Measurements from ENCODE around the gene HTRA3. TPM values are rescaled to one million over a fixed set of nuclear protein-coding genes. Genes with fewer than 3 reads are reported as not detected.

Gene HTRA3
- total RNA-seq, 2 donors from 2014 or later = 52.6 to 55.5 TPM

GRCh38 chr4:8250637-8251036 is 18.9 kb upstream of the HTRA3 start:
- H3K27ac ChIP-seq = no peak overlapping the region
- H3K36me3 ChIP-seq = no peaks in the 10 kb centered on the region
- DNase-seq (ENCODE audit: low spot score) (no peak), ATAC-seq (ENCODE audit: insufficient number of reproducible peaks, low FRiP score, low read depth) (no peak)
- H3K27me3 ChIP-seq (replicated peaks; ENCODE audit: insufficient read depth) = no peaks in the 10 kb centered on the region
- no peaks in the 10 kb centered on the region for H3K9me3 ChIP-seq
- no peak for TF ChIP-seq CTCF (IDR thresholded peaks at IDR 0.05)
- H3K4me3 ChIP-seq = no peak overlapping the region
- H3K4me1 ChIP-seq (ENCODE audit: control insufficient read depth in 1 of 2, low read depth in 2 of 2) = no peaks in the 10 kb centered on the region

- H3K27ac ChIP-seq = no peak overlapping the region
- DNase-seq (ENCODE audit: low spot score) = no peak
- H3K4me3 ChIP-seq = no peak overlapping the region
- no peaks in the 10 kb centered on the region for H3K9me3 ChIP-seq
- H3K4me1 ChIP-seq (ENCODE audit: control insufficient read depth in 1 of 2, low read depth in 2 of 2) = no peaks in the 10 kb centered on the region
- no peaks in the 10 kb centered on the region for H3K36me3 ChIP-seq
- ATAC-seq (ENCODE audit: insufficient number of reproducible peaks, low FRiP score, low read depth) = no peak
- H3K27me3 ChIP-seq (replicated peaks; ENCODE audit: insufficient read depth) = no peaks in the 10 kb centered on the region
- no peak for TF ChIP-seq CTCF (IDR thresholded peaks at IDR 0.05)
These were observed 18.3 kb upstream of the HTRA3 start for GRCh38 chr4:8251110-8251883.

GRCh38 chr4:8252301-8253173 is 17.0 kb upstream of the HTRA3 start:
- no peaks in the 10 kb centered on the region for H3K27me3 ChIP-seq (replicated peaks; ENCODE audit: insufficient read depth)
- no peak for ATAC-seq (ENCODE audit: insufficient number of reproducible peaks, low FRiP score, low read depth)
- DNase-seq (ENCODE audit: low spot score) = no peak
- no peak for TF ChIP-seq CTCF (IDR thresholded peaks at IDR 0.05)
- H3K4me3 ChIP-seq = no peak overlapping the region
- H3K4me1 ChIP-seq (ENCODE audit: control insufficient read depth in 1 of 2, low read depth in 2 of 2) = no peaks in the 10 kb centered on the region
- no peak overlapping the region for H3K27ac ChIP-seq
- H3K9me3 ChIP-seq = no peaks in the 10 kb centered on the region
- no peaks in the 10 kb centered on the region for H3K36me3 ChIP-seq

- Histone ChIP-seq H3K4me1 (ENCODE audit: control insufficient read depth in 1 of 2, low read depth in 2 of 2) (no peaks in the 10 kb centered on the region), H3K27me3 (replicated peaks; ENCODE audit: insufficient read depth) (peaks cover 4% of the 10 kb centered on the region), H3K36me3 (no peaks in the 10 kb centered on the region), H3K27ac (no peak overlapping the region), H3K9me3 (no peaks in the 10 kb centered on the region), H3K4me3 (no peak overlapping the region)
- ATAC-seq (ENCODE audit: insufficient number of reproducible peaks, low FRiP score, low read depth) (no peak), DNase-seq (ENCODE audit: low spot score) (no peak)
- no peak for TF ChIP-seq CTCF (IDR thresholded peaks at IDR 0.05)
These were observed 15.5 kb upstream of the HTRA3 start for GRCh38 chr4:8254076-8254475.

- H3K36me3 ChIP-seq = no peaks in the 10 kb centered on the region
- ATAC-seq (ENCODE audit: insufficient number of reproducible peaks, low FRiP score, low read depth) = no peak
- DNase-seq (ENCODE audit: low spot score) = no peak
- H3K4me3 ChIP-seq = no peak overlapping the region
- H3K27me3 ChIP-seq (replicated peaks; ENCODE audit: insufficient read depth) = peaks cover 4% of the 10 kb centered on the region
- H3K9me3 ChIP-seq = no peaks in the 10 kb centered on the region
- H3K27ac ChIP-seq = no peak overlapping the region
- no peak for TF ChIP-seq CTCF (IDR thresholded peaks at IDR 0.05)
- H3K4me1 ChIP-seq (ENCODE audit: control insufficient read depth in 1 of 2, low read depth in 2 of 2) = peaks cover 0 to 8% of the 10 kb centered on the region in 2 donors
These were observed 13.7 kb upstream of the HTRA3 start for GRCh38 chr4:8255698-8256441.

Measured in thoracic aorta (tissue), 2 donors.